GM18498 (cell line): ENCODE data around the gene SIK3.
"Not testable (repeated sequence)": the region's sequence is repeated elsewhere in the genome, so short reads cannot be mapped to it uniquely, and the experiment has no call there.

Experiments
- ATAC-seq: cut with Tn5 transposase; IDR thresholded peaks from one replicate; pipeline ENCODE4 v1.9.1; 2021; ENCODE audit warnings: mild to moderate bottlenecking, moderate library complexity; ENCODE audit not compliant: unreplicated experiment

SIK3 gene

GRCh38 chr11:116808262-116809175, 289.7 kb downstream of the SIK3 start:
- ATAC-seq = no peak

- ATAC-seq = no peak
These were observed 290.5 kb downstream of the SIK3 start for GRCh38 chr11:116807601-116808261.

- ATAC-seq = no peak
These were observed 294.2 kb downstream of the SIK3 start for GRCh38 chr11:116804001-116804400.

- not testable (repeated sequence) for ATAC-seq
These were observed 296.6 kb downstream of the SIK3 start for GRCh38 chr11:116801662-116802061.

- no peak for ATAC-seq
These were observed 297.6 kb downstream of the SIK3 start for GRCh38 chr11:116800610-116801009.

- ATAC-seq = no peak
These were observed 299.9 kb downstream of the SIK3 start for GRCh38 chr11:116798368-116798767.

GRCh38 chr11:116797816-116798215, 300.4 kb downstream of the SIK3 start:
- ATAC-seq = no peak

- ATAC-seq = no peak
These were observed 301.7 kb downstream of the SIK3 start for GRCh38 chr11:116796548-116796947.

GRCh38 chr11:116794851-116795250, 303.4 kb downstream of the SIK3 start:
- no peak for ATAC-seq

GRCh38 chr11:116793772-116794097, 304.5 kb downstream of the SIK3 start:
- no peak for ATAC-seq
